ENCODE data around the gene RFX1.

The RFX1 gene

DNA sequence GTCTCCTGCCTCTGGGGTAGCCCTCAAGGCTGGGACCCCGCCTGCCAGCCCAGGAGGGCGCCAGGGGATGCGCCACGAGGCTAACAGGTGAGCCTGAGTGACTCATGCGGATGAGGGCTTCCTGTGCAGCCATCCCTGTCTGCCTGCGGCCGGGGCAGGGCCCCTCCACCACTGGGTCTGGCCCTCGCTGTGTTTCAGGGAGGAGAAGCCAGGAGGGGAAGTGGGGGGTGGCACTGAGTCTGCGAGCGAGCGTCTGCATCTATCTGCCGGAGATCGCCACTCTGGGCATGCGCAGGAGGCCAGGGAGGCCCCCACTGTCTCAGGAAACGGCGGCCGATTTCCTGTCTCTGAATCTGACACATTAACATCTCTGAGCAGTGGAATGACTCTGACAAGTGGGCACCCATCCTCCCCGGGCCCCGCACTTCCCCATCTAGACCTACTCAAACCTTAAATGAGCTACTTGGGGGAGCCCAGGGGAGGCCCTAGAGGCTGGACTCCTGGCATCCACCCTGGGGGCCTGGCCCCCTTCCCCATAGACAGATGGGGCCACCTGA is 19.7 kb downstream of the RFX1 start:
- H3K4me3 ChIP-seq (ENCODE audit: low read depth, low read length) = peak overlapping the region; percentile 40
- peak; percentile 93 for DNase-seq (ENCODE audit: low read depth)

DNA sequence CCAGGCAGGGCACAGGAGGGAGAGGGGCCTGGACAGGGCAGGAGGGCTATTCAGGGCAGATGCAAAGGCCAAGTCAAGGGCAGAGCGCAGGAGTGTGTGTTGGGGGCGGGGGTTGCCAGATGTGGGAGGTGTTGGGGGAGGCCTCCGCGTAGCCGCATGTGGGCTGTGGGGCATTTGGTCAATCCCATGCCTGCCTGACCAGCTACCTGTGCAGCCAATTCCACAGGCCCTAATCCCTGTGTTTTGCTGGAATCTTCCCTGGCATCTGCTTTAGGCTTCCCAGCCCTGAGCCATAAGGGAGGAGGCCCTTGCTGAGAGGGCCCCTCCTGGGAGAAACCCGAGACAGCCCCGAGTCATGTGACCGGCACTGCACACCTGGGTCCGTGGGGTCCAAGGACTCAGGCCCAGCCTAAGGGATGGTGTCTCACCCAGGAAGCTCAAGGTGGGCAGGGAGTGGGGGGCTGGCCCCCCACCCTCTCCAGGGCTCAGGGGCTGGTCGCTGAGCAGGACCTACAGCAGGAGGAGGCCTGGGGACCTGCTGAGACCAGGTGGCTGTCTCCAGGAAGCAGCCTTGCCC is 20.3 kb downstream of the RFX1 start:
- peak overlapping the region; percentile 27 for H3K4me3 ChIP-seq (ENCODE audit: low read depth, low read length)
- TF ChIP-seq, protein P1, sequence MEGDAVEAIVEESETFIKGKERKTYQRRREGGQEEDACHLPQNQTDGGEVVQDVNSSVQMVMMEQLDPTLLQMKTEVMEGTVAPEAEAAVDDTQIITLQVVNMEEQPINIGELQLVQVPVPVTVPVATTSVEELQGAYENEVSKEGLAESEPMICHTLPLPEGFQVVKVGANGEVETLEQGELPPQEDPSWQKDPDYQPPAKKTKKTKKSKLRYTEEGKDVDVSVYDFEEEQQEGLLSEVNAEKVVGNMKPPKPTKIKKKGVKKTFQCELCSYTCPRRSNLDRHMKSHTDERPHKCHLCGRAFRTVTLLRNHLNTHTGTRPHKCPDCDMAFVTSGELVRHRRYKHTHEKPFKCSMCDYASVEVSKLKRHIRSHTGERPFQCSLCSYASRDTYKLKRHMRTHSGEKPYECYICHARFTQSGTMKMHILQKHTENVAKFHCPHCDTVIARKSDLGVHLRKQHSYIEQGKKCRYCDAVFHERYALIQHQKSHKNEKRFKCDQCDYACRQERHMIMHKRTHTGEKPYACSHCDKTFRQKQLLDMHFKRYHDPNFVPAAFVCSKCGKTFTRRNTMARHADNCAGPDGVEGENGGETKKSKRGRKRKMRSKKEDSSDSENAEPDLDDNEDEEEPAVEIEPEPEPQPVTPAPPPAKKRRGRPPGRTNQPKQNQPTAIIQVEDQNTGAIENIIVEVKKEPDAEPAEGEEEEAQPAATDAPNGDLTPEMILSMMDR (IDR thresholded peaks at IDR 0.05; ENCODE audit: low read depth, low read length, missing control alignments) = no peak
- no peak for DNase-seq (ENCODE audit: low read depth)

More for the DNA sequence above, 19.7 kb downstream of the RFX1 start:
- TF ChIP-seq, protein P1 (IDR thresholded peaks at IDR 0.05; ENCODE audit: low read depth, low read length, missing control alignments) = no peak

DNA sequence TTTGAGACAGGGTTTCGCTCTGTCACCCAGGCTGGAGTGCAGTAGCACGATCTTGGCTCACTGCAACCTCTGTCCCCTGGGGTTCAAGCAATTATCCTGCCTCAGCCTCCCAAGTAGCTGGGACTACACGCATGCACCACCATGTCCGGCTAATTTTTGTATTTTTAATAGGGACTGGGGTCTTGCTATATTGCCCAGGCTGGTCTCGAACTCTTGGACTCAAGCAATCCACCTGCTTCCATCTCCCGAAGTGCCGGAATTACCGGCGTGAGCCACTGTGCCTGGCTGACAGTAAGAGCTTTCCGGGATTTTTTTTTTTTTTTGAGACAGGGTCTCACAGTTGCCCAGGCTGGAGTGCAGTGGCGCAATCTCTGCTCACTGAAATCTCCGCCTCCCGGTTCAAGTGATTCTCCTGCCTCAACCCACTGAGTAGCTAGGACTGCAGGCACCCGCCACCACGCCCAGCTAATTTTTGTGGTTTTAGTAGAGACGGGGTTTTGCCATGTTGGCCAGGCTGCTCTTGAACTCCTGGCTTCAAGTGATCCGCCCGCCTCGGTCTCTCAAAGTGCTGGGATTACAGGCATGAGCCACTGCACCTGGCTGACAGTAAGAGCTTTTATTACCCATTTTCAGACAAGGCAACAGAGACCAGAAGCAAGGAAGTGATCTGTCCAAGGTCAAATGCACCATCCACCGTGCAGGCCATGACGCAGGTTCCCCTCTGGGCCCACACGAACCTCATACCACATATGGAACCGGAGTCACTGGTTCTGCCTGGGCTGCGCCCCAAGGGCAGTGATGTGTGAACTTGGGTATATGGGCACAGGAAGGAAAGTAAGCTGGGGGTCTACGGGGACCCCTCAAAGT is 21.0 kb downstream of the RFX1 start:
- no peak overlapping the region for H3K4me3 ChIP-seq (ENCODE audit: low read depth, low read length)
- TF ChIP-seq, protein P1 (IDR thresholded peaks at IDR 0.05; ENCODE audit: low read depth, low read length, missing control alignments) = no peak
- no peak for DNase-seq (ENCODE audit: low read depth)

DNA sequence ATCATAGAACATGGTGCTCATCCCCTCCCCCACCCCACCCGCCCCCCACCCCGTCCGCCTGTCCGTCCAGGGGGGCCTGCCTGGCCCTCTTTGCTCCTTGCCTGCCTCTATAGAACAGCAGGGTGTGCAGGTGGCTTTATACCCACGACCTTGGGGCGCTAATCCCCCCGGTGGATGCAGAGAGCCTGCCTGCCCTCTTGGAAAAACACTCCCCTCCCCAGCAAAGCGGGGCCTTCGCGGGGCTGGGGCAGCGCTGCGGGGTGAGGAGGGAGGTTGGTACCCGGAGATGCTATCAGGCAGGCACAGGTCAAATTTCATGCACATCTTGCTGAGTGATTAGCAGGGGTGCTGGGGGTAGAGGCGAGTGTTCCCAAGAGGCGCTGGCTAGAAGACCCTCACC is 21.9 kb downstream of the RFX1 start:
- TF ChIP-seq, protein P1 (IDR thresholded peaks at IDR 0.05; ENCODE audit: low read depth, low read length, missing control alignments) = no peak
- H3K4me3 ChIP-seq (ENCODE audit: low read depth, low read length) = no peak overlapping the region
- DNase-seq (ENCODE audit: low read depth) = no peak

- no peak for DNase-seq (ENCODE audit: low read depth)
- H3K4me3 ChIP-seq (ENCODE audit: low read depth, low read length) = no peak overlapping the region
- TF ChIP-seq, protein P1 (IDR thresholded peaks at IDR 0.05; ENCODE audit: low read depth, low read length, missing control alignments) = no peak
Measured at GRCh38 chr19:13983213-13983889, 22.8 kb downstream of the RFX1 start.

- TF ChIP-seq, protein P1 (IDR thresholded peaks at IDR 0.05; ENCODE audit: low read depth, low read length, missing control alignments) = no peak
- DNase-seq (ENCODE audit: low read depth) = no peak
- H3K4me3 ChIP-seq (ENCODE audit: low read depth, low read length) = no peak overlapping the region
Measured at GRCh38 chr19:13982773-13983172, 23.3 kb downstream of the RFX1 start.

All from GM12864 (cell line).